ENCODE results near the gene ARHGAP9.

The ARHGAP9 gene

GRCh38 chr12:57524814-57525614 lies 45.3 kb upstream of the ARHGAP9 start:
- no peak overlapping the region for H3K4me3 ChIP-seq (ENCODE audit: control insufficient read depth, low read depth, low read length)
- TF ChIP-seq CTCF (conservative IDR thresholded peaks at IDR 0.05; ENCODE audit: control insufficient read depth, insufficient read depth, low read depth, low read length) = no peak
- DNase-seq (ENCODE audit: low read depth) = no peak

- no peak for DNase-seq (ENCODE audit: low read depth)
- H3K4me3 ChIP-seq (ENCODE audit: control insufficient read depth, low read depth, low read length) = peak overlapping the region; percentile 87
These were observed 44.3 kb upstream of the ARHGAP9 start for GRCh38 chr12:57523706-57524614.

GRCh38 chr12:57522887-57523705 lies 43.4 kb upstream of the ARHGAP9 start:
- no peak for TF ChIP-seq CTCF (conservative IDR thresholded peaks at IDR 0.05; ENCODE audit: control insufficient read depth, insufficient read depth, low read depth, low read length)
- peak overlapping the region; percentile 87 for H3K4me3 ChIP-seq (ENCODE audit: control insufficient read depth, low read depth, low read length)
- DNase-seq (ENCODE audit: low read depth) = no peak

More at GRCh38 chr12:57523706-57524614, 44.3 kb upstream of the ARHGAP9 start:
- TF ChIP-seq CTCF (conservative IDR thresholded peaks at IDR 0.05; ENCODE audit: control insufficient read depth, insufficient read depth, low read depth, low read length) = no peak

GRCh38 chr12:57522011-57522886 lies 42.6 kb upstream of the ARHGAP9 start, which contains the start of gene MBD6:
Gene MBD6, plus strand, starts transcription at chr12:57522824. Its CDS starts 1,480 bp downstream, at chr12:57524304.
- H3K4me3 ChIP-seq (ENCODE audit: control insufficient read depth, low read depth, low read length) = peak within 1 kb of the TSS; percentile 87
- no peak for TF ChIP-seq CTCF (conservative IDR thresholded peaks at IDR 0.05; ENCODE audit: control insufficient read depth, insufficient read depth, low read depth, low read length)
- DNase-seq (ENCODE audit: low read depth) = peak; percentile 90

- TF ChIP-seq CTCF (conservative IDR thresholded peaks at IDR 0.05; ENCODE audit: control insufficient read depth, insufficient read depth, low read depth, low read length) = no peak
- DNase-seq (ENCODE audit: low read depth) = no peak
- H3K4me3 ChIP-seq (ENCODE audit: control insufficient read depth, low read depth, low read length) = no peak overlapping the region
These were observed 41.9 kb upstream of the ARHGAP9 start for GRCh38 chr12:57521525-57522010.
